Naive thymus-derived CD8-positive, alpha-beta T cell (primary cell): ENCODE results near the gene TIMM17B. TPM values are rescaled to one million over a fixed set of nuclear protein-coding genes. Genes with fewer than 3 reads are reported as not detected.

Experiments
- ATAC-seq, 2 donors: fragments of 150-1000 bp; cut with Tn5 transposase in 1 of 2; sonication (Bioruptor Pico), chemical (Tn5 transposase) in 1 of 2; 1 replicate in 1 of 2; 2 replicates in 1 of 2; pipeline ENCODE4 v1.10.0; 2021; ENCODE audit warnings: mild to moderate bottlenecking in 2 of 2, moderate library complexity in 2 of 2
- POLR2A ChIA-PET: fragments of 350-600 bp; sonication (Branson Sonifier 250); formaldehyde crosslinking; loops from one replicate; lab custom pipeline; 2021; ENCODE audit warnings: antibody characterized with exemption; lab: Charles Lee
- DNase-seq, 10 donors: peaks; one replicate each; pipeline versions ENCODE4 v3.0.0 to v3.0.0-alpha.2; 2020 to 2022
- H3K27ac Mint-ChIP-seq, 10 donors: one replicate each; pipeline ENCODE4 v1.8.0; 2020 to 2022; ENCODE audit warnings: mild to moderate bottlenecking in 10 of 10, mixed read lengths in 10 of 10, moderate library complexity in 4 of 10, inconsistent platforms in 1 of 10
- H3K27me3 Mint-ChIP-seq, 5 donors: one replicate each; pipeline ENCODE4 v1.8.0; 2021 to 2022; ENCODE audit warnings: mixed read lengths in 5 of 5
- H3K36me3 Mint-ChIP-seq, 3 donors: one replicate each; pipeline ENCODE4 v1.8.0; 2020 to 2022; ENCODE audit warnings: mixed read lengths in 3 of 3, mild to moderate bottlenecking in 2 of 3, inconsistent platforms in 1 of 3
- H3K4me1 Mint-ChIP-seq, 4 donors: one replicate each; pipeline ENCODE4 v1.8.0; 2021 to 2022; ENCODE audit warnings: mixed read lengths in 4 of 4
- H3K4me3 Mint-ChIP-seq, 10 donors: one replicate each; pipeline ENCODE4 v1.8.0; 2020 to 2022; ENCODE audit warnings: mild to moderate bottlenecking in 10 of 10, mixed read lengths in 10 of 10, moderate library complexity in 6 of 10, inconsistent platforms in 1 of 10
- H3K9me3 Mint-ChIP-seq, 9 donors: one replicate each; pipeline ENCODE4 v1.8.0; 2020 to 2022; ENCODE audit warnings: mixed read lengths in 9 of 9, mild to moderate bottlenecking in 3 of 9, inconsistent platforms in 1 of 9, moderate library complexity in 1 of 9
- polyA plus RNA-seq, 3 donors: library from polyadenylated mRNA; unstranded; fragments of 300-500 nt; fragmentation: Illumina TruSeq; gene quantifications; one replicate each; pipeline ENCODE4 v1.2.3, GENCODE V29; 2021
- total RNA-seq, 8 experiments: library from RNA in 2 of 8; stranded (reverse) in 2 of 8; gene quantifications; one replicate each; pipeline ENCODE4 v1.2.3 and lab custom pipeline; 2021 to 2026

Gene TIMM17B
- total and polyA plus RNA-seq, 5 experiments from 2014 or later = 41.2 to 59.1 (median 52.9) TPM

GRCh38 chrX:48904626-48905025 lies 7.1 kb upstream of the TIMM17B start:
- Mint-ChIP-seq H3K36me3 (peaks cover 0 to 47% (median 0%) of the 10 kb centered on the region in 3 donors), H3K4me3 (no peak overlapping the region)

DNA sequence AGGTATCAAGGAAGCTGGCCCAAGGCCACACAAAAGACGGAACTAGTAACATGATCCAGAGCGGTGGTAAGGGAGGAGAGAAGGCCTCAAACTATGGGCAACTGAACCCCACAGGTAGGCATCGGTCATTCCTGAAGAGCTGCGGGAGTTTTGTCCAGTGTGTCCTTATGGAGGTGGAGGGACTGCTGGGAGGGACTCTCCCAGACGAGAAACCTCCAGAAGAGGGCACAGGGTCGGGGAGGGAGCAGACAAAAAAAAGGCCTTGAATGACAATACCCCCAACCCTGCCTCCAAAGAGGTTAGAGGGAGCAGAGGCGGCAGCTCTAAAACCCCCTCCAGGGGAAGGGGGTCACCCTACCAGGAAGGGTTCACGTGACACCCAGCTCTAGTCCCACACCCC lies 6.6 kb upstream of the TIMM17B start:
- no peaks in the 10 kb centered on the region for H3K9me3 Mint-ChIP-seq
- ATAC-seq (no peak), DNase-seq (no peak)
- peaks cover 0 to 47% (median 0%) of the 10 kb centered on the region in 3 donors for H3K36me3 Mint-ChIP-seq
- POLR2A ChIA-PET = interaction anchor here (0.6 to 1.2 kb wide), 2 partner anchors 8 to 13 kb away, joined by 5 read pairs; no protein-coding TSS in a partner anchor
- peak overlapping the region in 2 of 10 donors; percentile 19 to 27 for H3K27ac Mint-ChIP-seq
- H3K4me1 Mint-ChIP-seq = peaks cover 0 to 12% (median 1%) of the 10 kb centered on the region in 4 donors
- H3K27me3 Mint-ChIP-seq = no peaks in the 10 kb centered on the region
- H3K4me3 Mint-ChIP-seq = no peak overlapping the region

More at GRCh38 chrX:48904626-48905025, 7.1 kb upstream of the TIMM17B start:
- no peaks in the 10 kb centered on the region for H3K9me3 Mint-ChIP-seq
- no peak for ATAC-seq
- DNase-seq = no peak
- peaks cover 0 to 8% (median 1%) of the 10 kb centered on the region in 4 donors for H3K4me1 Mint-ChIP-seq
- POLR2A ChIA-PET = interaction anchor here (0.6 kb wide), 1 partner anchor 8 kb away, joined by 5 read pairs; no protein-coding TSS in a partner anchor
- no peaks in the 10 kb centered on the region for H3K27me3 Mint-ChIP-seq
- no peak overlapping the region for H3K27ac Mint-ChIP-seq

- H3K36me3 Mint-ChIP-seq = peaks cover 0 to 42% (median 0%) of the 10 kb centered on the region in 3 donors
- H3K27ac Mint-ChIP-seq = peak overlapping the region in 2 of 10 donors; percentile 15 to 19
- no peak for DNase-seq
- H3K4me3 Mint-ChIP-seq = no peak overlapping the region
- POLR2A ChIA-PET = interaction anchor here (1.2 to 1.3 kb wide), 3 partner anchors 12 to 166 kb away, joined by 3 to 5 read pairs (median 5); no protein-coding TSS in a partner anchor
- ATAC-seq = no peak
- H3K9me3 Mint-ChIP-seq = peaks cover 0 to 3% (median 0%) of the 10 kb centered on the region in 9 donors
- H3K27me3 Mint-ChIP-seq = no peaks in the 10 kb centered on the region
- peaks cover 0 to 15% (median 4%) of the 10 kb centered on the region in 4 donors for H3K4me1 Mint-ChIP-seq
Observed at GRCh38 chrX:48903290-48903689, 5.7 kb upstream of the TIMM17B start.

DNA sequence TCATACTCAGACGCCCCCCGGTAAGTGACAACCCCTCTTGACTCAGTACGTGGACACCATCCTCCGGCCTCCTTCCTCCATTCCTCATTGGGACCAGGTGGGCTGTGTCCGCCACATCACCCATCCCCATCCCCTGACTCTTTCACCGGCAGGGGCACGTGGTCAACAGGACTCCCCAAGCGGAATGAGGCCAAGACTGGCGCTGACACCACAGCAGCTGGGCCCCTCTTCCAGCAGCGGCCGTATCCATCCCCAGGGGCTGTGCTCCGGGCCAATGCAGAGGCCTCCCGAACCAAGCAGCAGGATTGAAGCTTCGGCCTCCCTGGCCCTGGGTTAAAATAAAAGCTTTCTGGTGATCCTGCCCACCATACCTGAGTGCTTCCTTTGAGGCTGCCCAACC lies 5.2 kb upstream of the TIMM17B start:
- Mint-ChIP-seq H3K9me3 (peaks cover 0 to 4% (median 0%) of the 10 kb centered on the region in 9 donors), H3K4me3 (no peak overlapping the region), H3K27ac (peak overlapping the region in 1 of 10 donors; percentile 28), H3K4me1 (peaks cover 0 to 19% (median 8%) of the 10 kb centered on the region in 4 donors), H3K36me3 (peaks cover 0 to 43% (median 0%) of the 10 kb centered on the region in 3 donors), H3K27me3 (no peaks in the 10 kb centered on the region)
- ATAC-seq (no peak), DNase-seq (no peak)
- POLR2A ChIA-PET = interaction anchor here (0.8 to 1.3 kb wide), 5 partner anchors 9 to 166 kb away, joined by 3 to 9 read pairs (median 5); no protein-coding TSS in a partner anchor

DNA sequence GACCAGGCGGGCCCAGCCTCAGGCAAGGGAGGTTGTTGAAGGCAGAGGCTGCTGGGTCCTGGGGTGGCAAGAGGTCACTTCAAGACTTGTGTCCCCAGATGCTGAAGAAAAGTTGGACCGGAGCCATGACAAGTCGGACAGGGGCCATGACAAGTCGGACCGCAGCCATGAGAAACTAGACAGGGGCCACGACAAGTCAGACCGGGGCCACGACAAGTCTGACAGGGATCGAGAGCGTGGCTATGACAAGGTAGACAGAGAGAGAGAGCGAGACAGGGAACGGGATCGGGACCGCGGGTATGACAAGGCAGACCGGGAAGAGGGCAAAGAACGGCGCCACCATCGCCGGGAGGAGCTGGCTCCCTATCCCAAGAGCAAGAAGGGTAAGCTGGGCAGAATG lies 4.6 kb upstream of the TIMM17B start:
- no peak for DNase-seq
- no peaks in the 10 kb centered on the region for H3K27me3 Mint-ChIP-seq
- peak overlapping the region in 1 of 10 donors; percentile 56 for H3K27ac Mint-ChIP-seq
- peaks cover 0 to 43% (median 0%) of the 10 kb centered on the region in 3 donors for H3K36me3 Mint-ChIP-seq
- H3K4me3 Mint-ChIP-seq = no peak overlapping the region
- peaks cover 2 to 23% (median 11%) of the 10 kb centered on the region in 4 donors for H3K4me1 Mint-ChIP-seq
- H3K9me3 Mint-ChIP-seq = peaks cover 0 to 4% (median 0%) of the 10 kb centered on the region in 9 donors
- ATAC-seq = no peak
- POLR2A ChIA-PET = interaction anchor here (0.8 to 1.3 kb wide), 4 partner anchors 10 to 165 kb away, joined by 3 to 9 read pairs (median 4); no protein-coding TSS in a partner anchor

GRCh38 chrX:48901069-48901468 lies 3.5 kb upstream of the TIMM17B start:
- peaks cover 2 to 33% (median 18%) of the 10 kb centered on the region in 4 donors for H3K4me1 Mint-ChIP-seq
- H3K27ac Mint-ChIP-seq = peak overlapping the region in 2 of 10 donors; percentile 35 to 80
- ATAC-seq = no peak
- H3K36me3 Mint-ChIP-seq = peaks cover 0 to 43% (median 0%) of the 10 kb centered on the region in 3 donors
- no peaks in the 10 kb centered on the region for H3K27me3 Mint-ChIP-seq
- no peak overlapping the region for H3K4me3 Mint-ChIP-seq
- peaks cover 0 to 4% (median 0%) of the 10 kb centered on the region in 9 donors for H3K9me3 Mint-ChIP-seq
- DNase-seq = no peak
- POLR2A ChIA-PET = no interaction called here

GRCh38 chrX:48899078-48899410 lies 1.5 kb upstream of the TIMM17B start:
- no peak for DNase-seq
- POLR2A ChIA-PET = interaction anchor here (0.7 to 2.2 kb wide), 3 partner anchors 19 to 104 kb away, joined by 4 to 26 read pairs (median 14); partner anchors contain the start of gene PIM2
- Mint-ChIP-seq H3K27me3 (no peaks in the 10 kb centered on the region), H3K4me3 (peak overlapping the region in 4 of 10 donors; percentile 19 to 88 (median 48)), H3K27ac (peak overlapping the region in 6 of 10 donors; percentile 20 to 95 (median 50)), H3K4me1 (peaks cover 2 to 41% (median 26%) of the 10 kb centered on the region in 4 donors), H3K9me3 (peaks cover 0 to 4% (median 0%) of the 10 kb centered on the region in 9 donors), H3K36me3 (peaks cover 0 to 41% (median 0%) of the 10 kb centered on the region in 3 donors)
- ATAC-seq = no peak

- H3K36me3 Mint-ChIP-seq = peaks cover 0 to 33% (median 0%) of the 10 kb centered on the region in 3 donors
- peak overlapping the region; percentile 92 to 100 (median 96) for H3K27ac Mint-ChIP-seq
- peak; percentile 16 to 23 for ATAC-seq
- peak overlapping the region; percentile 88 to 98 (median 92) for H3K4me3 Mint-ChIP-seq
- POLR2A ChIA-PET = interaction anchor here (0.9 to 2.7 kb wide), 14 partner anchors 10 to 323 kb away, joined by 3 to 26 read pairs (median 6); partner anchors contain the start of genes GRIPAP1, HDAC6, OTUD5 and PCSK1N
- peaks cover 0 to 4% (median 0%) of the 10 kb centered on the region in 9 donors for H3K9me3 Mint-ChIP-seq
- H3K4me1 Mint-ChIP-seq = peaks cover 4 to 41% (median 29%) of the 10 kb centered on the region in 4 donors
- H3K27me3 Mint-ChIP-seq = no peaks in the 10 kb centered on the region
- peak in 9 of 10 donors; percentile 30 to 77 (median 53) for DNase-seq
Observed at GRCh38 chrX:48897157-48897624, 377 bp downstream of the TIMM17B start.

DNA sequence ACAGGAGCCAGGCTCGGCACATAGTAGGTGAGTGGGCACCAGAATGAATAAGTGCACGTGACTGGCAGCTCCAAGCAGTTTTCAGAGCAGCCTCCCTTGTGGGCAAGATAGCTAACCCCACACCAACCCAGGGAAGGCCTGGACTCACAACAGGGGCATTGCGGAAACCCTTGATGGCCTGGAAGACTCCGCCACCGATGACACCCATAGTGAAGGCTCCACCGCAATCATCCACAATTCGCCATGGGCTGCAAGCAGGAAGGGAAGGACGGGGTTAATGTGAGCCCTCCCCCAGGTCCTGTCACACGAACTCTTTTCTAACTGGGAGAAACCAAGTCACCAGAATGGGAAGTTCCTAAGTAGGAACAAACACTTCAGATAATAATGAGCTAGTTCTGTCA lies 957 bp downstream of the TIMM17B start:
- no peaks in the 10 kb centered on the region for H3K27me3 Mint-ChIP-seq
- H3K4me1 Mint-ChIP-seq = peaks cover 4 to 45% (median 31%) of the 10 kb centered on the region in 4 donors
- H3K9me3 Mint-ChIP-seq = peaks cover 0 to 4% (median 0%) of the 10 kb centered on the region in 9 donors
- peak overlapping the region; percentile 88 to 98 (median 92) for H3K4me3 Mint-ChIP-seq
- peak overlapping the region; percentile 92 to 100 (median 96) for H3K27ac Mint-ChIP-seq
- ATAC-seq = no peak
- POLR2A ChIA-PET = interaction anchor here (0.6 to 2.7 kb wide), 6 partner anchors 8 to 106 kb away, joined by 3 to 24 read pairs (median 6); partner anchors contain the start of genes GRIPAP1 and OTUD5
- no peak for DNase-seq
- peaks cover 0 to 28% (median 0%) of the 10 kb centered on the region in 3 donors for H3K36me3 Mint-ChIP-seq

- POLR2A ChIA-PET = interaction anchor here (0.5 to 1.4 kb wide), 3 partner anchors 17 to 187 kb away, joined by 3 to 4 read pairs (median 3); partner anchors contain the start of gene SLC35A2
- Mint-ChIP-seq H3K9me3 (peaks cover 0 to 4% (median 0%) of the 10 kb centered on the region in 9 donors), H3K27me3 (no peaks in the 10 kb centered on the region), H3K36me3 (peaks cover 0 to 19% (median 0%) of the 10 kb centered on the region in 3 donors), H3K4me3 (peak overlapping the region in 3 of 10 donors; percentile 40 to 50 (median 47)), H3K27ac (peak overlapping the region in 7 of 10 donors; percentile 8 to 80 (median 48)), H3K4me1 (peaks cover 11 to 48% (median 41%) of the 10 kb centered on the region in 4 donors)
- DNase-seq = no peak
- no peak for ATAC-seq
Observed at GRCh38 chrX:48894891-48895290, 2.7 kb downstream of the TIMM17B start.

- no peaks in the 10 kb centered on the region for H3K27me3 Mint-ChIP-seq
- H3K9me3 Mint-ChIP-seq = peaks cover 0 to 4% (median 0%) of the 10 kb centered on the region in 9 donors
- POLR2A ChIA-PET = interaction anchor here (1.4 kb wide), 1 partner anchor 19 kb away, joined by 4 read pairs; no protein-coding TSS in a partner anchor
- DNase-seq (no peak), ATAC-seq (no peak)
- peaks cover 0 to 19% (median 0%) of the 10 kb centered on the region in 3 donors for H3K36me3 Mint-ChIP-seq
- H3K4me1 Mint-ChIP-seq = peaks cover 11 to 41% (median 40%) of the 10 kb centered on the region in 4 donors
- peak overlapping the region in 2 of 10 donors; percentile 67 to 71 for H3K27ac Mint-ChIP-seq
- no peak overlapping the region for H3K4me3 Mint-ChIP-seq
Observed at GRCh38 chrX:48893556-48894348, 3.8 kb downstream of the TIMM17B start.

GRCh38 chrX:48892896-48893295 lies 4.7 kb downstream of the TIMM17B start:
- ATAC-seq (no peak), DNase-seq (no peak)
- Mint-ChIP-seq H3K9me3 (no peaks in the 10 kb centered on the region), H3K27ac (peak overlapping the region in 4 of 10 donors; percentile 46 to 71 (median 66)), H3K4me1 (peaks cover 11 to 35% (median 33%) of the 10 kb centered on the region in 4 donors), H3K4me3 (peak overlapping the region in 4 of 10 donors; percentile 26 to 39 (median 30)), H3K36me3 (peaks cover 0 to 15% (median 0%) of the 10 kb centered on the region in 3 donors), H3K27me3 (no peaks in the 10 kb centered on the region)
- POLR2A ChIA-PET = interaction anchor here (0.5 to 2.6 kb wide), 2 partner anchors 65 to 154 kb away, joined by 3 to 10 read pairs; partner anchors contain the start of gene OTUD5
